Kidney tubule cell (primary cell): ENCODE measurements around the gene KHNYN.
A peak's percentile ranks its signal among the peaks of the same experiment; 100 is the strongest.

Experiments
- DNase-seq: peaks from one replicate; pipeline ENCODE4 v3.0.0-alpha.2; 2018; ENCODE audit warnings: low spot score

Gene KHNYN

GRCh38 chr14:24422694-24423601 lies 6.8 kb upstream of the KHNYN start:
- DNase-seq = no peak

GRCh38 chr14:24425704-24426103 lies 4.0 kb upstream of the KHNYN start:
- peak; percentile 67 for DNase-seq

GRCh38 chr14:24426150-24426911 lies 3.4 kb upstream of the KHNYN start:
- DNase-seq = no peak

- DNase-seq = no peak
Observed at GRCh38 chr14:24426912-24427536, 2.7 kb upstream of the KHNYN start.

- no peak for DNase-seq
Observed at GRCh38 chr14:24427537-24428508, 1.9 kb upstream of the KHNYN start.

- no peak for DNase-seq
Observed at GRCh38 chr14:24428628-24429394, 943 bp upstream of the KHNYN start.

- peak; percentile 79 for DNase-seq
Observed at GRCh38 chr14:24430143-24430681, 458 bp downstream of the KHNYN start.

- DNase-seq = peak; percentile 60
Observed at GRCh38 chr14:24430682-24431568, 1.2 kb downstream of the KHNYN start.

- peak; percentile 94 for DNase-seq
Observed at GRCh38 chr14:24431569-24432258, 2.0 kb downstream of the KHNYN start.

GRCh38 chr14:24432259-24433131 lies 2.7 kb downstream of the KHNYN start:
- DNase-seq = peak; percentile 48

GRCh38 chr14:24434036-24434435 lies 4.3 kb downstream of the KHNYN start:
- DNase-seq = no peak

- DNase-seq = no peak
Observed at GRCh38 chr14:24434676-24435075, 4.9 kb downstream of the KHNYN start.

- DNase-seq = no peak
Observed at GRCh38 chr14:24435192-24435810, 5.5 kb downstream of the KHNYN start.

- DNase-seq = no peak
Observed at GRCh38 chr14:24435998-24436354, 6.2 kb downstream of the KHNYN start.

- DNase-seq = peak; percentile 79
Observed at GRCh38 chr14:24436355-24437019, 6.7 kb downstream of the KHNYN start.

- no peak for DNase-seq
Observed at GRCh38 chr14:24437020-24437735, 7.4 kb downstream of the KHNYN start.
